CD14-positive monocyte (primary cell): ENCODE data around the gene GPR137B. TPM values are rescaled to one million over a fixed set of nuclear protein-coding genes. Genes with fewer than 3 reads are reported as not detected.

Source experiments
- DNase-seq, 3 donors: peaks; one replicate each; pipeline ENCODE4 v3.0.0-alpha.2; 2011 to 2022
- H2AFZ ChIP-seq: 2 replicates; pipeline ENCODE4 v1.6.0; 2012; ENCODE audit warnings: mild to moderate bottlenecking, low read depth, low read length, inconsistent platforms; ENCODE audit not compliant: insufficient read depth, poor library complexity, severe bottlenecking
- H3K27ac ChIP-seq, 2 donors: 1 replicate in 1 of 2; 2 replicates in 1 of 2; pipeline ENCODE4 v1.5.1; 2012 to 2013; ENCODE audit warnings: low read length in 2 of 2, control low read depth in 1 of 2, inconsistent platforms in 1 of 2, low read depth in 1 of 2, mild to moderate bottlenecking in 1 of 2
- H3K27me3 ChIP-seq, 2 donors: one replicate each; pipeline versions ENCODE4 v1.6.0 to v1.6.1; 2011 to 2013; ENCODE audit warnings: low read length in 2 of 2; ENCODE audit not compliant: control insufficient read depth in 2 of 2, insufficient read depth in 2 of 2
- H3K36me3 ChIP-seq, 2 donors: replicated peaks in 1 of 2; 1 replicate in 1 of 2; 2 replicates in 1 of 2; pipeline versions ENCODE4 v1.5.1 to v1.6.1; 2012 to 2013; ENCODE audit warnings: low read length in 2 of 2, control low read depth in 1 of 2, inconsistent platforms in 1 of 2, mild to moderate bottlenecking in 1 of 2; ENCODE audit not compliant: insufficient read depth in 2 of 2, control insufficient read depth in 1 of 2
- H3K4me1 ChIP-seq, 2 donors: 1 replicate in 1 of 2; 2 replicates in 1 of 2; pipeline versions ENCODE4 v1.5.1 to v1.6.1; 2012 to 2013; ENCODE audit warnings: low read length in 2 of 2, control low read depth in 1 of 2, inconsistent platforms in 1 of 2, mild to moderate bottlenecking in 1 of 2, moderate library complexity in 1 of 2; ENCODE audit not compliant: insufficient read depth in 2 of 2, control insufficient read depth in 1 of 2
- H3K4me2 ChIP-seq: replicated peaks from 2 replicates; pipeline ENCODE3; 2012; ENCODE audit warnings: low read length, moderate library complexity, mild to moderate bottlenecking; ENCODE audit not compliant: poor library complexity, severe bottlenecking; ENCODE audit errors: extremely low read depth
- H3K4me3 ChIP-seq, 3 experiments: fragments of 200-600 bp in 1 of 3; sonication (generic) in 1 of 3; replicated peaks in 1 of 3; 1 replicate in 2 of 3; 2 replicates in 1 of 3; pipeline ENCODE4 v1.5.1; 2011 to 2013; ENCODE audit warnings: low read length in 3 of 3, mild to moderate bottlenecking in 3 of 3, control low read depth in 2 of 3, low read depth in 2 of 3, inconsistent platforms in 1 of 3, moderate library complexity in 1 of 3
- H3K79me2 ChIP-seq: 2 replicates; pipeline ENCODE4 v1.6.0; 2012; ENCODE audit warnings: mild to moderate bottlenecking, control low read depth, inconsistent platforms, low read length, moderate library complexity; ENCODE audit not compliant: insufficient read depth
- H3K9ac ChIP-seq: 2 replicates; pipeline ENCODE4 v1.6.0; 2017; ENCODE audit warnings: low read length, mild to moderate bottlenecking; ENCODE audit not compliant: insufficient read depth, poor library complexity, severe bottlenecking
- H3K9me3 ChIP-seq, 2 donors: replicated peaks in 1 of 2; 1 replicate in 1 of 2; 2 replicates in 1 of 2; pipeline versions ENCODE4 v1.5.1 to v1.6.1; 2012 to 2013; ENCODE audit warnings: low read length in 2 of 2, control low read depth in 1 of 2; ENCODE audit not compliant: control insufficient read depth in 1 of 2, insufficient read depth in 1 of 2
- H4K20me1 ChIP-seq: 2 replicates; pipeline ENCODE4 v1.6.0; 2012; ENCODE audit warnings: mild to moderate bottlenecking, low read length, control low read depth, moderate library complexity; ENCODE audit not compliant: insufficient read depth
- H3K27ac Mint-ChIP-seq, 7 donors: one replicate each; pipeline ENCODE4 v1.8.0; 2020; ENCODE audit warnings: mild to moderate bottlenecking in 7 of 7, mixed read lengths in 7 of 7, moderate library complexity in 6 of 7, inconsistent platforms in 2 of 7
- H3K27me3 Mint-ChIP-seq, 3 donors: one replicate each; pipeline ENCODE4 v1.8.0; 2021 to 2022; ENCODE audit warnings: low read depth in 3 of 3, mild to moderate bottlenecking in 3 of 3, mixed read lengths in 3 of 3, moderate library complexity in 3 of 3, inconsistent platforms in 1 of 3
- H3K36me3 Mint-ChIP-seq, 2 donors: one replicate each; pipeline ENCODE4 v1.8.0; 2020; ENCODE audit warnings: mixed read lengths in 2 of 2, inconsistent platforms in 1 of 2, mild to moderate bottlenecking in 1 of 2
- H3K4me1 Mint-ChIP-seq: one replicate; pipeline ENCODE4 v1.8.0; 2020; ENCODE audit warnings: mild to moderate bottlenecking, mixed read lengths
- H3K4me3 Mint-ChIP-seq, 2 donors: one replicate each; pipeline ENCODE4 v1.8.0; 2020; ENCODE audit warnings: mild to moderate bottlenecking in 2 of 2, mixed read lengths in 2 of 2, moderate library complexity in 1 of 2
- H3K9me3 Mint-ChIP-seq, 7 donors: one replicate each; pipeline ENCODE4 v1.8.0; 2020 to 2022; ENCODE audit warnings: mixed read lengths in 7 of 7, mild to moderate bottlenecking in 6 of 7, moderate library complexity in 6 of 7, inconsistent platforms in 2 of 7
- CTCF ChIP-seq: fragments of 200-600 bp; IDR thresholded peaks from one replicate; pipeline ENCODE4 v1.8.0; 2022; ENCODE audit warnings: antibody characterized with exemption, mild to moderate bottlenecking
- WGBS: methylation state at CpG from one replicate; pipeline ENCODE4 v1.1.5; 2013; ENCODE audit warnings: missing lambda C conversion rate; ENCODE audit not compliant: insufficient coverage; 5-methylcytosine and 5-hydroxymethylcytosine counted together
- intact Hi-C, 2 donors: fragments of 100-400 bp; cut with micrococcal nuclease; formaldehyde crosslinking; loops; one replicate each; pipeline versions ENCODE4 v1.15.0 to v1.15.1; 2023
- polyA plus RNA-seq, 3 donors: library from polyadenylated mRNA; depleted of rRNA in 1 of 3; unstranded in 2 of 3; stranded (reverse) in 1 of 3; fragments of 300-500 nt in 2 of 3; fragments of >200 nt in 1 of 3; fragmentation: Illumina TruSeq in 2 of 3; gene quantifications; 1 replicate in 2 of 3; 2 replicates in 1 of 3; pipeline ENCODE4 v1.2.3, GENCODE V29; 2012 to 2021

Gene GPR137B
- polyA plus RNA-seq, 3 donors = 7.5 to 10.8 (median 8.7) TPM

DNA sequence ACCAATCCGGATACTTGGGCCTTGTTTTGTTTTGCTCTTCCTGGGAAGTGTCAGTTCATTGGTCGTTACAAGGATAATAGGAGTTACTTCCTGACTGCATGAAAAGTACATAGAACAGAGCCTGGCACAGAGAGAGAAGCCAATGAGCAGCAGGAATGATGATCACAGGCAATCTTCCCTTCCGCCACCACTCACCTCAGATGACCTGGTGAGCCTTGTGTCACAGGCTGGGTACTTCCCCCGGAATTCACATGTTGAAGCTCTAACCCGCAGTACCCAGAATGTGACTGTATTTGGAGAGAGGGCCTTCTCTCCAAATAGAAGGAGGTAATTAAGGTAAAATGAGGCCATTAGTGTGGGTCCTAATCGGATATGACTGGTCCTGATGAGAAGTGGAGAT is 18.8 kb upstream of the GPR137B start:
- Mint-ChIP-seq H3K27me3 (peaks cover 5 to 8% (median 7%) of the 10 kb centered on the region in 3 donors), H3K27ac (no peak overlapping the region), H3K4me1 (peaks cover 20% of the 10 kb centered on the region), H3K9me3 (no peaks in the 10 kb centered on the region), H3K4me3 (no peak overlapping the region), H3K36me3 (no peaks in the 10 kb centered on the region)
- Histone ChIP-seq H2AFZ (no peak overlapping the region), H3K79me2 (no peaks in the 10 kb centered on the region), H3K27me3 (no peaks in the 10 kb centered on the region), H3K36me3 (no peaks in the 10 kb centered on the region), H3K27ac (no peak overlapping the region), H3K4me3 (no peak overlapping the region), H3K9ac (no peak overlapping the region), H3K9me3 (no peaks in the 10 kb centered on the region), H4K20me1 (no peaks in the 10 kb centered on the region), H3K4me1 (peaks cover 0 to 12% of the 10 kb centered on the region in 2 donors), H3K4me2 (no peak overlapping the region)
- 100% methylated on average over 3 of the region's 6 CpGs for WGBS
- DNase-seq = no peak
- no peak for TF ChIP-seq CTCF
- intact Hi-C loops = no loop called here

DNA sequence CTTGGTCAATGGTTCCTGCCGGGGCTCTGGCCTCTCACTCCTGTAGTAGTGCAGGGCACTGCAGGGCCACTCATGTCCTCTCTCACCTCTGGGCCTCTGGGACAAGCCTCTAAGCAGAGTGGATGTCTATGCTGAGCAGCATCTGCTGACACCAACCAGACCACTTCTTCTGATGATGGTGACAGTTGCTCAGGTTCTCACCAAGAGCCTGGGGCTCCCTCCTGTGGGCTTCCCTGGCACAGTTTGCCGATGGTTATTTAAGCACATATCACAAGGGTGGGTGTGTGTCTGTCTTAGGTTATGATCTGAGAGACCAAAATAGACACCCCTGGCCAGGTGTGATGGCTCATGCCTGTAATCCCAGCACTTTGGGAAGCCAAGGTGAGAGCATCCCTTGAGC is 17.4 kb upstream of the GPR137B start:
- H3K9ac ChIP-seq = no peak overlapping the region
- no peak for TF ChIP-seq CTCF
- intact Hi-C loops = no loop called here
- no peaks in the 10 kb centered on the region for H3K9me3 ChIP-seq
- no peak overlapping the region for H3K4me2 ChIP-seq
- 53% methylated on average over 2 of the region's 2 CpGs for WGBS
- Mint-ChIP-seq H3K4me1 (peaks cover 17% of the 10 kb centered on the region), H3K9me3 (no peaks in the 10 kb centered on the region), H3K36me3 (no peaks in the 10 kb centered on the region), H3K27ac (no peak overlapping the region), H3K4me3 (no peak overlapping the region), H3K27me3 (peaks cover 4 to 10% (median 5%) of the 10 kb centered on the region in 3 donors)
- DNase-seq = no peak
- H4K20me1 ChIP-seq = no peaks in the 10 kb centered on the region
- peaks cover 0 to 12% of the 10 kb centered on the region in 2 donors for H3K4me1 ChIP-seq
- no peaks in the 10 kb centered on the region for H3K27me3 ChIP-seq
- H3K27ac ChIP-seq = no peak overlapping the region
- no peak overlapping the region for H3K4me3 ChIP-seq
- H3K79me2 ChIP-seq = no peaks in the 10 kb centered on the region
- H2AFZ ChIP-seq = no peak overlapping the region
- no peaks in the 10 kb centered on the region for H3K36me3 ChIP-seq
